ENCODE results near the gene FRRS1L. TPM values are rescaled to one million over a fixed set of nuclear protein-coding genes. Genes with fewer than 3 reads are reported as not detected.

FRRS1L gene
- total RNA-seq, 2 experiments from 2014 or later = not detected

DNA sequence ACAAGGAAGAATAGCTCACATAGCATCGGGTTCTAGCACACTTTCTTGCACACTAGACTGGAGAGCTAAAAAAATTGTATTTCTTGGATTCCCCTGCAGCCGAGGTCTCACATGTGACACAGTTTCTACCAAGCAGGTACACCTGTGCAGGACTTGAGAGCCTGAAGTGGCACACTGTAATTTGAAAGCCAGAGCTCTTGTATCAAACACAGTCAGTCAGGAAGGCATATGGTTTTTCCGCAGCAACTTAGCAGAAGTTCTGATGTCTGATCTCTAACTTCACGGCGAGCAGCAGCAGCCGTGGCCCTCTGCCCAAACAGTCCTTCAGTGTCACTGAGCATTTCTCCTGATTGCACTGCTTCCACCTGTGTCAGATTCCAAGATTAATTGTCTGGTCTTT, 72.8 kb downstream of the FRRS1L start:
- Mint-ChIP-seq H3K36me3 (ENCODE audit: low read depth) (peaks cover 35% of the 10 kb centered on the region), H3K27me3 (ENCODE audit: low read depth) (no peaks in the 10 kb centered on the region), H3K4me1 (ENCODE audit: low read depth) (peaks cover 70% of the 10 kb centered on the region), H3K27ac (no peak overlapping the region), H3K4me3 (no peak overlapping the region), H3K9me3 (no peaks in the 10 kb centered on the region)
- CTCF ChIA-PET = interaction anchor here (1.5 kb wide), 1 partner anchor 17 kb away, joined by 5 read pairs; no protein-coding TSS in a partner anchor
- DNase-seq = no peak
- intact Hi-C loops (cut with micrococcal nuclease) = no loop called here

DNA sequence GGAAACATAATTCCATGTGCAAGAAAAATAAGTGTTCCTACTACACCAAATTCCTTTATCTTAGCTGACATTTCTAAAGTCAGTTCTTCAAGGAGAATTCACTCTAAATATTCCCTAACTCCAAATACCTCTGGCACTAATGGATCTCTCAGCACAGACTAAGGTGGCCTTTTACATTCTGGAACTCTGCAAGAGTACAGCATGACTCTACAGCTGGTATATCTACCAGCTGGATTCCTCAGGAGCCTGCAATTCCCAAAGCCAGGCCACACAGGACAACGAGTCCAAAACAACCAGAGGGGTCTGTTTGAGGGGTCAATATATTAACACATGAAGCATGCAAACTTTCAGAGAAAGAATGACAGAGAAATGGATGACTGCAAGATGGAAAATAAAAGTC, 74.5 kb downstream of the FRRS1L start:
- Mint-ChIP-seq H3K36me3 (ENCODE audit: low read depth) (peaks cover 41% of the 10 kb centered on the region), H3K4me3 (no peak overlapping the region), H3K27me3 (ENCODE audit: low read depth) (no peaks in the 10 kb centered on the region), H3K4me1 (ENCODE audit: low read depth) (peaks cover 53% of the 10 kb centered on the region), H3K27ac (no peak overlapping the region), H3K9me3 (no peaks in the 10 kb centered on the region)
- no peak for DNase-seq
- CTCF ChIA-PET = interaction anchor here (0.5 kb wide), 1 partner anchor 40 kb away, joined by 3 read pairs; no protein-coding TSS in a partner anchor
- intact Hi-C loops (cut with micrococcal nuclease) = loop anchor here (1.0 to 2.0 kb wide), 4 partner anchors 18 to 320 kb away; no protein-coding TSS in a partner anchor

DNA sequence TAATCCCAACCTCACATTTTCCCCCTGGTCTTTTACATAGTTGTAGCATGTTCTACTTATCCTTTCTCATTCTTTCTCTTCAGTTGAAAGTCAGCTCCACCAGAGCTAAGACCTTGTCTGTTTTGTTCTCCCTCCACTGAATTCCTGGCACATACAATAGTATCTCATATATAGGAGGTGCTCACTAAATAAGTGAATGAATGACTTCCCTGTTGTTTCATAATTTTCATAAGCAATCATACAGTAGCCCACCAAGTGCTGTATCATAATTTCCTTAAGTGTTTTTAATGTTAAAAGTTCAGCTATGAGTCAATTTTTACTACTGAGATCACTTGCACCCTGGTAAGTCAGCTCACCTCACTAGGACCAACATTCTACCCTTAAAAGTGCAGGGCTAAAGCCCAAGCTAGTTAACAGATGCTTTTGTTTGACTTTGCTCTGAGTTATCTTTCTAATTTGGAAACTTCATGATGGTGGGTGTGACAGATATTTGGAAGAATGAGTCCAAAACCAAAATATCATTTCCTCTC, 74.9 kb downstream of the FRRS1L start:
- intact Hi-C loops (cut with micrococcal nuclease) = loop anchor here (1.0 to 2.0 kb wide), 4 partner anchors 18 to 321 kb away; no protein-coding TSS in a partner anchor
- no peaks in the 10 kb centered on the region for H3K9me3 Mint-ChIP-seq
- peaks cover 41% of the 10 kb centered on the region for H3K36me3 Mint-ChIP-seq (ENCODE audit: low read depth)
- H3K4me1 Mint-ChIP-seq (ENCODE audit: low read depth) = peaks cover 49% of the 10 kb centered on the region
- H3K4me3 Mint-ChIP-seq = no peak overlapping the region
- no peak overlapping the region for H3K27ac Mint-ChIP-seq
- CTCF ChIA-PET = no interaction called here
- H3K27me3 Mint-ChIP-seq (ENCODE audit: low read depth) = no peaks in the 10 kb centered on the region
- DNase-seq = no peak

DNA sequence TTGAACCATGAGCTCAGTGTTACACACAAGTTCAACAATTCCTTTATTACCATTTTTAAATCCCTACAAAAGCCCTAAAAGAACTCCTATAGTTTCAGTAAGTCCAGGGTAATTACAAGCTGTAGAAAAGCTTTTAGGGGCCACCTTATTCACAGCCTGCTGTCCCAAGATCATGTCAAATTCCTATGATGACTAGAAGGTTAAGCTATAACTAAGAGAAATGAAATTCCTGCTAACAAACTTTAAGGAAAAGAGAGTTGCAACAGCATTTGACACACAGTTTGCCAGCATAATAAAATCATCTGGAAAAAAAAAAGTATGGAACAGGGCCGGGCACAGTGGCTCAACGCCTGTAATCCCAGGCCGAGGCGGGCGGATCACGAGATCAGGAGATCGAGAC, 78.8 kb downstream of the FRRS1L start:
- DNase-seq = no peak
- Mint-ChIP-seq H3K27ac (no peak overlapping the region), H3K4me1 (ENCODE audit: low read depth) (peaks cover 18% of the 10 kb centered on the region), H3K9me3 (no peaks in the 10 kb centered on the region), H3K36me3 (ENCODE audit: low read depth) (peaks cover 42% of the 10 kb centered on the region), H3K4me3 (no peak overlapping the region), H3K27me3 (ENCODE audit: low read depth) (no peaks in the 10 kb centered on the region)
- intact Hi-C loops (cut with micrococcal nuclease) = no loop called here
- CTCF ChIA-PET = interaction anchor here (0.6 to 0.7 kb wide), 3 partner anchors 10 to 58 kb away, joined by 3 to 5 read pairs (median 4); no protein-coding TSS in a partner anchor

DNA sequence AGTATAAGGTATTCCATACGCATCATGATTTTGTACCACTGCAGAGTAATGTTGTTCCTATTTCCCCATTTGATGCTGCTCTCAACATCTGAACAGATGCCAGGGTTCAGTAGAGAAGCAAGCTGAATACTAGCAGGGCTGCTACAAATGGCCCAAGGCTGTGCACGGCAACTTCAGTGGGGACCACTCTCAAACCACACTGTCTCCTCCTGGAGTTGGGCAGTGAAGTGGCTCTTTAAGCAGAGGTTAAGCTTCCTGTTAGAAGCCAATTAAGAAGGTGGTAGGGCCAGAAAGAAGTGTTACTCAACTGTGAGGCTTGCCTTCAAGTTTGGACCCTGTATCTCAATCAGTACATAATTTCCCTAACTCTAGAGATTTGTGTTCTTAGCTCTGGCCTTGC, 79.3 kb downstream of the FRRS1L start:
- intact Hi-C loops (cut with micrococcal nuclease) = no loop called here
- no peak for DNase-seq
- Mint-ChIP-seq H3K36me3 (ENCODE audit: low read depth) (peaks cover 41% of the 10 kb centered on the region), H3K4me1 (ENCODE audit: low read depth) (peaks cover 17% of the 10 kb centered on the region), H3K27ac (no peak overlapping the region), H3K4me3 (no peak overlapping the region), H3K9me3 (no peaks in the 10 kb centered on the region), H3K27me3 (ENCODE audit: low read depth) (no peaks in the 10 kb centered on the region)
- CTCF ChIA-PET = no interaction called here

DNA sequence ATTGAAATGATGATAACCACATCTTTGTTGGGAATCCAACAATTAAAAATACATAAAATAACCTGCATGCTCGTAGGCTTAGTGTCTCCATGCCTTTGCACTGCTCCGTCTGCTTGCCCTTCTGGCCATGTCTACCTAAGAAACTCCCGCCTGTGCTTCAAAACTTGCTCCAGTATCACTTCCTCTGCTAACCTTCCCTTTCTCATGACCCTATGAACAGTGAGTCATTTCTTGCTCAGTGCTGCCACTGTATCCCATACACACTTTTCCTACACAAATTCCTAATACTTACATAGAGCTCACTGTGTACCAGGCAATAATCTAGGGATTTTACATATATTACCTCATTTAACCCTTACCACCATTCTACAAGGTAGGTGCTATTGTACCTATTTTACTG, 80.8 kb downstream of the FRRS1L start:
- Mint-ChIP-seq H3K4me1 (ENCODE audit: low read depth) (peaks cover 7% of the 10 kb centered on the region), H3K36me3 (ENCODE audit: low read depth) (peaks cover 33% of the 10 kb centered on the region), H3K9me3 (no peaks in the 10 kb centered on the region), H3K4me3 (no peak overlapping the region), H3K27me3 (ENCODE audit: low read depth) (no peaks in the 10 kb centered on the region), H3K27ac (no peak overlapping the region)
- no peak for DNase-seq
- intact Hi-C loops (cut with micrococcal nuclease) = no loop called here
- CTCF ChIA-PET = interaction anchor here (0.8 kb wide), 1 partner anchor 132 kb away, joined by 3 read pairs; no protein-coding TSS in a partner anchor

DNA sequence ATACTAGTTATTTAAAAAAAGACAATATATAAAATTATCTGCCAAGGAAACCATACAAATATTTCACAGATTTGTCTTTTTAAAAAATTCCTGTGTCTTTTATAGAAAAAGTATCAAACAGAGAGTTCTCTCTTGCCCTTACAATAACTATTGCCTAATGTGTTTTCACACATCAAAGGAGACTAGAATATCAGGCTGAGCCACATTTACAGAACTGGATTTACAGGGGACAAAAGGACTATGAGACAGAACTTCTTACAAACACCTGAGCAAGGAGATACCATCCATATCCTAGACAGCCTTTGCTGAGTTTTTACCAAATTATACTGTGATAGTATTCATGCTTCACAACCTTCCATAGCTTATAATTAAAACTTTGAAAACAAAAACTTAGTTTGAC, 81.5 kb downstream of the FRRS1L start:
- Mint-ChIP-seq H3K4me1 (ENCODE audit: low read depth) (peaks cover 7% of the 10 kb centered on the region), H3K4me3 (no peak overlapping the region), H3K36me3 (ENCODE audit: low read depth) (peaks cover 30% of the 10 kb centered on the region), H3K9me3 (no peaks in the 10 kb centered on the region), H3K27me3 (ENCODE audit: low read depth) (no peaks in the 10 kb centered on the region), H3K27ac (no peak overlapping the region)
- no peak for DNase-seq
- CTCF ChIA-PET = no interaction called here
- intact Hi-C loops (cut with micrococcal nuclease) = no loop called here

DNA sequence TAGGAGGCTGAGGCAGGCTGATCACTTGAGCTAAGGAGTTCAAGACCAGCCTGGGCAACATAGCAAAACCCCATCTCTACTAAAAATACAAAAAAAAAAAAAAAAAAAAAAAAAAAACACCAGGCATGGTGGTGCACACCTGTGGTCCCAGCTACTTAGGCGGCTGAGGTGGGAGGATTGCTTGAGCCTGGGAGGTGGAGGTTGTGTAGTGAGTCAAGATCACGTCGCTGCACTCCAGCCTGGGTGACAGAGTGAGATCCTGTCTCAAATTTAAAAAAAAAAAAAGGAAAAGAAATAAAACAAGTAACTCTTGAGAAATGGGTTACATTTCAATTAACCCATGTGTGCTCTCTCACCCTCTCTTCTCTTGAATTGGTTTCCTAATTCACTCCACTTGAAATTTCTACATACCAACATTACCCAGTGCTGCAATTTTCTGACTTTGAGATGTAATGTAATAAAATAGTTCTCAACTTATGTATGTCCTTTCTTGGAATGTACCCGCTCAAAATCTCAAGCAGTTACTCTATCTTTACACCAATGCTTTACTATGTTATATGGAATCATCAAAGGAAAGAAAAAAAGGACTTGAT, 83.1 kb downstream of the FRRS1L start:
- Mint-ChIP-seq H3K36me3 (ENCODE audit: low read depth) (peaks cover 35% of the 10 kb centered on the region), H3K27me3 (ENCODE audit: low read depth) (no peaks in the 10 kb centered on the region), H3K4me1 (ENCODE audit: low read depth) (peaks cover 7% of the 10 kb centered on the region), H3K4me3 (no peak overlapping the region), H3K27ac (no peak overlapping the region), H3K9me3 (no peaks in the 10 kb centered on the region)
- CTCF ChIA-PET = no interaction called here
- DNase-seq = no peak
- intact Hi-C loops (cut with micrococcal nuclease) = no loop called here

DNA sequence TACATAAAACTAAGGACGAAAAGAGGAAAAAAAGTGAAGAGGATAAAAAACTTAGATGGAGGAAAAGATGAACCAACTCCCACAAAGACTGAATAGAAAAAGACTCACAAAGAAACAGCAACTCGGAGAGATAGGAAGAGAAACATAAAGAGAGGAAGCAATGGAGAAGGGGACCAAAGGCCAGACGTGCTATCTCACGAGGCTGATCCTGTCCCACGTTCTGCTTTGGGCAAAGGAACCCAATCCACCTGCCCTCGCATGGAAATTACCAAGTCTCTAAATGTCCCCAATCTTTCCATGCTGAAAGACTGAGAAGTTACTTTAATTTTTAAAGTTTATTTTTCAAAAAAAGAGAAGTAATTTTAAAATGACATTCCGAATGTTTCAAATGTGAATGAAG, 83.9 kb downstream of the FRRS1L start:
- no peak for DNase-seq
- no peaks in the 10 kb centered on the region for H3K9me3 Mint-ChIP-seq
- no peak overlapping the region for H3K4me3 Mint-ChIP-seq
- CTCF ChIA-PET = interaction anchor here (0.8 kb wide), 1 partner anchor 10 kb away, joined by 4 read pairs; no protein-coding TSS in a partner anchor
- H3K27ac Mint-ChIP-seq = no peak overlapping the region
- no peaks in the 10 kb centered on the region for H3K27me3 Mint-ChIP-seq (ENCODE audit: low read depth)
- H3K4me1 Mint-ChIP-seq (ENCODE audit: low read depth) = peaks cover 7% of the 10 kb centered on the region
- intact Hi-C loops (cut with micrococcal nuclease) = no loop called here
- peaks cover 34% of the 10 kb centered on the region for H3K36me3 Mint-ChIP-seq (ENCODE audit: low read depth)

DNA sequence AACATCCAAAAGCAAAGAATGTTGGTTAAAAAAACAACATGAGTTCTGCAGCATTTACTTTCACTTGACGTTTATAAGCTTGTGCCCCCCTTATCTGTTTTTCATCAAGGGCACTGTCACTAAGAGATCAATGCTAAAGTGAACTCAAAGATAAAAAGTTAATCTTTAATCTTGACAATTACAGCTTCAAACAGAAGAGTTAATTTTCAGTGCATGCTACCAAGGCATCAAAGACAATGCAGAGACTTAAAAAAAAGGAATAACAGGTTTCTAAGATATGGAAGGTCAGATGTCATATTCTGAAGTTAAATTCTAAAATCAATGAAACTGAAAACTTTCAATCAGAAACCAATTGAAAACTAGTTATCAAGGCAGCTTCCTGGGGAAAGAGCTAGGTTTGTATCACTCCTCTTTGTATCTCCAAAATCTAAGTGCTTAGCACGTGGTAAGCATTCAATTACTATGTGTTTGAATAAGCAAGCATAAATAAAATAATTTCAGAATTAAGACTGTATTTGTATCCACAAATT, 84.9 kb downstream of the FRRS1L start:
- H3K27ac Mint-ChIP-seq = no peak overlapping the region
- intact Hi-C loops (cut with micrococcal nuclease) = no loop called here
- H3K36me3 Mint-ChIP-seq (ENCODE audit: low read depth) = peaks cover 33% of the 10 kb centered on the region

More for the DNA sequence above, 84.9 kb downstream of the FRRS1L start:
- Mint-ChIP-seq H3K9me3 (no peaks in the 10 kb centered on the region), H3K27me3 (ENCODE audit: low read depth) (no peaks in the 10 kb centered on the region), H3K4me3 (no peak overlapping the region), H3K4me1 (ENCODE audit: low read depth) (peaks cover 7% of the 10 kb centered on the region)
- no peak for DNase-seq
- CTCF ChIA-PET = interaction anchor here (0.7 kb wide), 1 partner anchor 237 kb away, joined by 9 read pairs; no protein-coding TSS in a partner anchor

Other genes starting within 250 kb of the FRRS1L start
- gene ELP1, start 233.1 kb downstream of the FRRS1L start, total RNA-seq = 10 to 100 TPM; 22.3 to 27.3 TPM
- gene ABITRAM, start 232.8 kb downstream of the FRRS1L start, total RNA-seq = 10 to 100 TPM; 10.7 to 11.2 TPM
- 10 to 100 TPM; 18.4 to 19.0 TPM for gene CTNNAL1, start 153.8 kb downstream of the FRRS1L start, total RNA-seq
- gene TMEM245, start 47.3 kb downstream of the FRRS1L start, total RNA-seq = 10 to 100 TPM; 19.9 TPM
- under 1 TPM; 0.24 to 0.25 TPM for gene EPB41L4B, start 153.8 kb upstream of the FRRS1L start, total RNA-seq

Measured in activated naive CD4-positive, alpha-beta T cell treated with anti-CD3 and anti-CD28 coated beads for 36 hours (primary cell).